Measurements from ENCODE around the gene RPL39.

GRCh38 chrX:119738742-119739141 lies 52.7 kb downstream of the RPL39 start:
- TF ChIP-seq CTCF (conservative IDR thresholded peaks at IDR 0.05; ENCODE audit: low read depth in 2 of 2) (no peak), CREB1 (CRISPR knock-in tag; IDR thresholded peaks at IDR 0.05; ENCODE audit: low read depth) (no peak), EZH2 (IDR thresholded peaks at IDR 0.05; ENCODE audit: low read depth, unreplicated experiment) (no peak), REST (IDR thresholded peaks at IDR 0.05; ENCODE audit: unreplicated experiment) (no peak), STAT1 (IDR thresholded peaks at IDR 0.05; ENCODE audit: unreplicated experiment) (no peak), ZNF331 (CRISPR knock-in tag; IDR thresholded peaks at IDR 0.05; ENCODE audit: low read depth) (no peak), EZH2phosphoT487 (IDR thresholded peaks at IDR 0.05; ENCODE audit: unreplicated experiment) (no peak), JUNB (IDR thresholded peaks at IDR 0.05; ENCODE audit: unreplicated experiment) (no peak), POLR2AphosphoS5 (IDR thresholded peaks at IDR 0.05; ENCODE audit: low read depth) (no peak), ZNF114 (CRISPR knock-in tag; IDR thresholded peaks at IDR 0.05) (no peak), ETS1 (IDR thresholded peaks at IDR 0.05) (no peak), ZNF462 (CRISPR knock-in tag; IDR thresholded peaks at IDR 0.05) (no peak), NANOG (IDR thresholded peaks at IDR 0.05; ENCODE audit: borderline replicate concordance) (no peak)
